GM23248 (cell line): ENCODE results near the gene MRPL32.

Experiments used
- EZH2 ChIP-seq: fragments of 200-600 bp; sonication (generic); IDR thresholded peaks from 2 replicates; pipeline ENCODE4 v1.6.1; 2018; ENCODE audit warnings: antibody characterized with exemption, mild to moderate bottlenecking; ENCODE audit not compliant: insufficient read depth, poor library complexity, severe bottlenecking
- EZH2phosphoT487 ChIP-seq: fragments of 200-600 bp; sonication (generic); IDR thresholded peaks from 2 replicates; pipeline ENCODE4 v1.6.1; 2018; ENCODE audit warnings: antibody characterized with exemption, moderate library complexity, mild to moderate bottlenecking, low read depth; ENCODE audit not compliant: insufficient read depth

DNA sequence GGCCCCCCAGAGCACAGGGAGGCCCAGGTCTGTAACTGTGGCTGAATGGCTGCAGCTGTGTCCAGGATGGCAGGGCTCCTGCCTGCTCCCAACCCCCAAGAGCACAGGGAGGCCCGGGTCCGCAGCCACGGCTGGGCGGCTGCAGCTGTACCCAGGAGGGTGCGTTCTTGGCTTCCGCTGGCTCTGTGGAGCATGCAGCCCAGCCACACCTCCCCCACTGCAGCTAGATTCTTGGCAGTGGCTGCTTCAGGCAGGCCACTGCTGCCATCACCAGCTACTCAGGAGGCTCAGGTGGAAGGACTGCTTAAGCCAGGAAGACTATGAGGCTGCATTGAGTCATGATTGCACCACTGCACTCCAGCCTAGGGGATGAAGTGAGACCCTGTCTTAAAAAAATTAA lies 48.2 kb upstream of the MRPL32 start:
- TF ChIP-seq EZH2: no peak
- no peak for TF ChIP-seq EZH2phosphoT487
